ENCODE results near the gene CES1.
"Not testable (repeated sequence)": the region's sequence is repeated elsewhere in the genome, so short reads cannot be mapped to it uniquely, and the experiment has no call there.

CES1 gene

DNA sequence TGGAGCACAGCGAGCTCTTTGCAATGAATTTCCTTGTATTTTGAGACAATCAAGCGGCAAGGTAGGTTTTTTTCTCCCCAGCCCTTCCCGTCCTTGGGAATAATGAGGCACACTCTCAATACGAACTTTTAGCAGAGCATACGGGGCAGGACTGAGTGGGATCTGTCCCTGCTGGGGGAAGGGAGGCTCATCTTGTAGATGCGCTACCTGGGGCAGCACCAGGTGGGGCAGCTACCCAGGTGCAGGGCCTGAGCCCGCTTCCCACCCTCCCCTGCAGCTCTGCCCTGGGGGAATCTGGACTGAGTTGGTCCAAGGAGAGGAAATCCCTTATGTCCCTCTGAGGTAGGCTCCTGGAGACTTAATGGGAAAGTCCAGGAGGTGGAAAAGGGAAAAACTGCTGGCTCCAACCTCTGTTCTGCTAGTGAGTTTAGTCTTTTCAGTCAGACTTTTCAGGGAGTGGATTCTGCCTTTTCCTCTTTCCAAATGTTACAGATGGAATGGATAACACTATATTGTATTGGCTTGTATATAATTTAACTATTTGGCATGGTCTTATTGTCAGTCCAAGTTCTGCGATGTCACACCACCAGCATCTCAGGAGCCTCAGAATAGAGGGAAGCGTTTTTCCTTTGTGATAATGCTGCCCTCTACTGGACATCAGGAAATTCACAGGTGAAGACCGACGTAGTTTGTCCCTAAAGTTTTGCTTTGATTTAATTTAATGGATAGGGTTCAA lies 9.6 kb upstream of the CES1 start:
- DNase-seq (ENCODE audit: extremely low read depth, low read depth) = peak; percentile 19

DNA sequence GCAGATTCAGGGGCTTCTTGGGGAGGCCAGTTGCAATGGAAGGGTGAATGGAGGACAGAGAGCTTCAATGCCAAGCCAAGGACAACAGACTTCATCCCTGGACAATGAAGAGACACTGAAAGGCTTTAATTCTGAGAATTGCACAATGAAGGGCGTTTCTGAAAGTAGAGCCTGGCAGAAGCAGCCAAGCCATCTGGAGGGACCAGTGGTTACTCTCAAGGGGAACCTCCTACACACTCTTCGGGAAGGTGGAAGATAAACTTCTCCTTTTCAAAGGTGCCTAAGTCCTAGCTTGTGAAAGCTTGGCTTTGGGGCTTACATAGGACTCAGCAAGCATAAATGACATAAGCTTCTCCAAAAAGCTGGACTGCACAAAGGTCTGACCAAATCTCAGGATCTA lies 6.2 kb upstream of the CES1 start:
- no peak for DNase-seq (ENCODE audit: extremely low read depth, low read depth)
- TF ChIP-seq, protein P1, sequence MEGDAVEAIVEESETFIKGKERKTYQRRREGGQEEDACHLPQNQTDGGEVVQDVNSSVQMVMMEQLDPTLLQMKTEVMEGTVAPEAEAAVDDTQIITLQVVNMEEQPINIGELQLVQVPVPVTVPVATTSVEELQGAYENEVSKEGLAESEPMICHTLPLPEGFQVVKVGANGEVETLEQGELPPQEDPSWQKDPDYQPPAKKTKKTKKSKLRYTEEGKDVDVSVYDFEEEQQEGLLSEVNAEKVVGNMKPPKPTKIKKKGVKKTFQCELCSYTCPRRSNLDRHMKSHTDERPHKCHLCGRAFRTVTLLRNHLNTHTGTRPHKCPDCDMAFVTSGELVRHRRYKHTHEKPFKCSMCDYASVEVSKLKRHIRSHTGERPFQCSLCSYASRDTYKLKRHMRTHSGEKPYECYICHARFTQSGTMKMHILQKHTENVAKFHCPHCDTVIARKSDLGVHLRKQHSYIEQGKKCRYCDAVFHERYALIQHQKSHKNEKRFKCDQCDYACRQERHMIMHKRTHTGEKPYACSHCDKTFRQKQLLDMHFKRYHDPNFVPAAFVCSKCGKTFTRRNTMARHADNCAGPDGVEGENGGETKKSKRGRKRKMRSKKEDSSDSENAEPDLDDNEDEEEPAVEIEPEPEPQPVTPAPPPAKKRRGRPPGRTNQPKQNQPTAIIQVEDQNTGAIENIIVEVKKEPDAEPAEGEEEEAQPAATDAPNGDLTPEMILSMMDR (IDR thresholded peaks at IDR 0.05; ENCODE audit: low read depth, low read length) = no peak

More for the DNA sequence above, 9.6 kb upstream of the CES1 start:
- TF ChIP-seq, protein P1 (IDR thresholded peaks at IDR 0.05; ENCODE audit: low read depth, low read length) = peak; percentile 68

DNA sequence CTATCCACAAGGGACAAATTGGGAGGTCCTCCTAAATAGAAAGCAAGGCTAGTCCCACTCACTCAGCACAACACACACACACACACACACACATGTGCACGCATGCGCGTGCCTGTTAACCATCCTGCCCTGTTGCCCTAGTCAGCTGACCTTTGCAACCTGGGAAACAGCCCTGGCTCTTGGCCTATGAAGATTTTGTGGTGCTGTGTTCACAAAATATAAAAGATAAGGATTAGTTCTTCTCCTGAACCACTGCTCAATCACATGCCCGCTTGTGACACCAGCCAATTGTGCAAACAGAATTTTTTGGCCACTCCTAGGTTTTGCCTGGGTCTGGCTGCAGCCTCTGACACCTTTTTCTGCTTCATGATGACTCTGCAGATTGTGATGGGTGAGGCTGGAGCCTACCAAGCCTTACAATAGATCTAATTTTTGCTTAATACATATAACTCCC lies 3.3 kb upstream of the CES1 start:
- DNase-seq (ENCODE audit: extremely low read depth, low read depth) = no peak
- TF ChIP-seq, protein P1 (IDR thresholded peaks at IDR 0.05; ENCODE audit: low read depth, low read length) = no peak

DNA sequence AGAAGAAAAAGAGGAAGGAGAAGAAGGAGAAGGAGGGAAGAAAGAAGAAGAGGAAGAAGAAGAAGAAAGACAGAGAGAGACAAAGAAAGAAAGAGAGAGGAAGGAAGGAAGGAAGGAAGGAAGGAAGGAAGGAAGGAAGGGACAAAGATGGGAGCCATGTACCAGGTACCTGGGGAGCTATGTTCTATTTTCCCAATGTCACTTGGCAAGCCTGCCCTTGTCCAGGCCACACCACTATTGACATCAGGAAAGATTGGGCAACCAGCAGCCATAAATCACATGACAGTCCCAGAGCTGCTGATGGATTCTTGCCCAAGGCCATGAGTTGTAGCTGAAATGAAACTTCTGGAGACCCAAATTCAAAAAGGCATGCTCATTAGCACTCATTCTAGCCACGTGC lies 2.7 kb upstream of the CES1 start:
- TF ChIP-seq, protein P1 (IDR thresholded peaks at IDR 0.05; ENCODE audit: low read depth, low read length) = no peak
- DNase-seq (ENCODE audit: extremely low read depth, low read depth) = no peak

DNA sequence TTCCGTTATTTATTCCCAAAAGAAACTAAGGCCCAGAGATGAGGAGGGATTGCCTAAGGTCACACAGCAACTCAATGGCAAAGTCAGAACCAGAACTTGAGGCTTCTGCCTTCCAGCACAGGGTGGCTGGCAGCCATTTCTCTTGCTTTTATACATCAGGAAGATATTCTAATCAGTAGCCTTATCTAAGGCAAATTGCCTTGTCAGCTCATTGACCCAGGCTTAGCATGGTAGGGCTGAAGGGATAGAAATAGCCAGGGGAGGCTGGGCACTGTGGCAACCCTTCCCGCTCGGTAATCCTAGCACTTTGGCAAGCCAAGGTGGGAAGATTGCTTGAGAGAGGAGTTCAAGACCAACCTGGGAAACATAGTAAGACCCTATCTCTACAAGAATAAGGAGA lies 2.3 kb upstream of the CES1 start:
- DNase-seq (ENCODE audit: extremely low read depth, low read depth) = not testable (repeated sequence)

DNA sequence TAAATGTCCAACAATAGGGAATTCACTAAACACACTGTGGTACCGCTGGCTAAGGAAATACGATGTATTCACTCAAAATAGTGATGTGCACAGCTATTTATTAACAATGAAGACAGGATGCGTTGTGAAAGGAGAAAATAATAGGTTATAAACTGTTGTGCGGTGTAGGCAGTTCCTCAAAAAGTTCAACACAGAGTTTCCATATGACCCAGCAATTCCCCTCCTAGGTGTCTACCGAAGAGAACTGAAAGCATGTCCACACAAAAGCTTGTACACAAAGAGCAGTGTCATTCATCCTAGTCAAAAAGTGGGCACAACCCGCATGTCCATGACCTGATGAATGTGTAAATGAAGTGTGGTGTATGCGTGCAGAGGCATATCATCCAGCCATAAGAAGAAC lies 1.2 kb upstream of the CES1 start:
- DNase-seq (ENCODE audit: extremely low read depth, low read depth) = no peak
- TF ChIP-seq, protein P1 (IDR thresholded peaks at IDR 0.05; ENCODE audit: low read depth, low read length) = no peak

DNA sequence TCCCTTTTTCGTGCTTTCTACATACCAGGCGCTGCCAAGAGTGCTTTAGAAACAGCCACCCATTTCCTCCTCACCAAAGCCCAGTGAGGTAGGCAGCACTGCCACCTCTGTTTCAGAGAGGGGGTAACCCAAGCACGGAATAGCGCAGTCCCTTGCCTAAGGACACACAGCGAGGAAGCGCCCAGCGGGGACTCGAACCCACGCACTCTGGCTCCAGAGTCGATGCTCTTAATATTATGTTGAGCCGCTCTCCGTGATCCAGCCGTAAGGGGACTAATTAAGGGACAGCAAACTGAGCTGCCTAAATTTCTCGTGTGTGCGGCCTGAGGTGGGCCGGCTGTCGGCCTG lies 497 bp downstream of the CES1 start:
- TF ChIP-seq, protein P1 (IDR thresholded peaks at IDR 0.05; ENCODE audit: low read depth, low read length) = no peak
- no peak for DNase-seq (ENCODE audit: extremely low read depth, low read depth)
